ENCODE data around the gene WNT10A.

- no peak for TF ChIP-seq MZF1 (tag by site-specific recombination; IDR thresholded peaks at IDR 0.05; ENCODE audit: borderline replicate concordance)
- TF ChIP-seq CTCF (tag by site-specific recombination; IDR thresholded peaks at IDR 0.05): no peak
- TF ChIP-seq ZNF239 (tag by site-specific recombination; IDR thresholded peaks at IDR 0.05): no peak
- no peak for TF ChIP-seq ZNF175 (tag by site-specific recombination; IDR thresholded peaks at IDR 0.05)
- TF ChIP-seq ZNF843 (tag by site-specific recombination; IDR thresholded peaks at IDR 0.05): no peak
- TF ChIP-seq ZNF600 (tag by site-specific recombination; IDR thresholded peaks at IDR 0.05): no peak
- no peak for TF ChIP-seq PATZ1 (tag by site-specific recombination; IDR thresholded peaks at IDR 0.05)
- TF ChIP-seq ZNF26 (tag by site-specific recombination; IDR thresholded peaks at IDR 0.05): no peak
- no peak for TF ChIP-seq ZBTB49 (tag by site-specific recombination; IDR thresholded peaks at IDR 0.05; ENCODE audit: low read depth)
Measured at GRCh38 chr2:218891275-218892135, 10.9 kb downstream of the WNT10A start.
